Natural killer cell (primary cell): Measurements from ENCODE around the gene MCMBP. TPM values are rescaled to one million over a fixed set of nuclear protein-coding genes. Genes with fewer than 3 reads are reported as not detected.

Source experiments
- ATAC-seq, 3 donors: fragments of 150-1000 bp in 2 of 3; fragments of 200-7000 bp in 1 of 3; cut with Tn5 transposase; 1 replicate in 1 of 3; 2 replicates in 2 of 3; pipeline ENCODE4 v1.10.0; 2021; ENCODE audit warnings: mild to moderate bottlenecking in 2 of 3, moderate library complexity in 2 of 3
- DNase-seq, 2 donors: peaks; one replicate each; pipeline versions ENCODE4 v3.0.0 to v3.0.0-alpha.2; 2013 to 2021; ENCODE audit warnings: mixed read lengths in 1 of 2
- H3K27ac ChIP-seq: one replicate; pipeline ENCODE4 v1.5.1; 2013; ENCODE audit warnings: mild to moderate bottlenecking, low read length
- H3K27me3 ChIP-seq: one replicate; pipeline ENCODE4 v1.6.1; 2013; ENCODE audit warnings: low read length; ENCODE audit not compliant: control insufficient read depth, insufficient read depth
- H3K36me3 ChIP-seq: one replicate; pipeline ENCODE4 v1.6.1; 2013; ENCODE audit warnings: low read length; ENCODE audit not compliant: control insufficient read depth, insufficient read depth
- H3K4me1 ChIP-seq: one replicate; pipeline ENCODE4 v1.6.1; 2013; ENCODE audit warnings: low read length; ENCODE audit not compliant: control insufficient read depth, insufficient read depth
- H3K4me3 ChIP-seq: one replicate; pipeline ENCODE4 v1.5.1; 2013; ENCODE audit warnings: low read length
- H3K9me3 ChIP-seq: one replicate; pipeline ENCODE4 v1.6.1; 2013; ENCODE audit warnings: low read length; ENCODE audit not compliant: control insufficient read depth, insufficient read depth
- H3K27ac Mint-ChIP-seq, 2 donors: one replicate each; pipeline ENCODE4 v1.8.0; 2022; ENCODE audit warnings: mild to moderate bottlenecking in 2 of 2, mixed read lengths in 2 of 2, moderate library complexity in 1 of 2
- H3K27me3 Mint-ChIP-seq, 2 donors: one replicate each; pipeline ENCODE4 v1.8.0; 2022; ENCODE audit warnings: low read depth in 2 of 2, mixed read lengths in 2 of 2
- H3K36me3 Mint-ChIP-seq: one replicate; pipeline ENCODE4 v1.8.0; 2022; ENCODE audit warnings: mixed read lengths
- H3K4me1 Mint-ChIP-seq, 2 donors: one replicate each; pipeline ENCODE4 v1.8.0; 2022; ENCODE audit warnings: mixed read lengths in 2 of 2
- H3K4me3 Mint-ChIP-seq: one replicate; pipeline ENCODE4 v1.8.0; 2022; ENCODE audit warnings: mild to moderate bottlenecking, moderate library complexity, mixed read lengths
- H3K9me3 Mint-ChIP-seq, 2 donors: one replicate each; pipeline ENCODE4 v1.8.0; 2022; ENCODE audit warnings: mixed read lengths in 2 of 2
- CTCF ChIP-seq: fragments of 200-600 bp; IDR thresholded peaks from one replicate; pipeline ENCODE4 v1.8.0; 2022; ENCODE audit warnings: antibody characterized with exemption
- WGBS: methylation state at CpG from one replicate; pipeline ENCODE4 v1.1.7; 2013; ENCODE audit warnings: missing lambda C conversion rate; ENCODE audit not compliant: insufficient coverage; 5-methylcytosine and 5-hydroxymethylcytosine counted together
- intact Hi-C: fragments of 100-400 bp; cut with micrococcal nuclease; formaldehyde crosslinking; loops from one replicate; pipeline ENCODE4 v1.14.2; 2022
- total RNA-seq, 4 donors: library from RNA; stranded (reverse); fragments of 120-200 nt in 1 of 4; gene quantifications; one replicate each; pipeline versions ENCODE4 v1.2.3 to v1.2.4, GENCODE V29; 2013 to 2022

Gene MCMBP
- total RNA-seq, 3 donors from 2014 or later (not counting 1 experiment from before 2014, with no cell fraction given), result 26.4 to 39.2 (median 28.6) TPM

- no peak for ATAC-seq
- H3K36me3 Mint-ChIP-seq, result peaks cover 18% of the 10 kb centered on the region
- no peaks in the 10 kb centered on the region for H3K9me3 Mint-ChIP-seq
- no peak overlapping the region for H3K4me3 ChIP-seq
- no peaks in the 10 kb centered on the region for H3K9me3 ChIP-seq
- no peaks in the 10 kb centered on the region for H3K4me1 Mint-ChIP-seq
- WGBS, result 98% methylated on average over 6 of the region's 6 CpGs
- H3K27ac ChIP-seq, result no peak overlapping the region
- intact Hi-C loops, result no loop called here
- H3K27me3 Mint-ChIP-seq, result no peaks in the 10 kb centered on the region
- H3K36me3 ChIP-seq, result peaks cover 66% of the 10 kb centered on the region
- peak overlapping the region in 1 of 2 donors; percentile 24 for H3K27ac Mint-ChIP-seq
- H3K4me1 ChIP-seq, result no peaks in the 10 kb centered on the region
- no peak for TF ChIP-seq CTCF
- DNase-seq, result no peak
- H3K27me3 ChIP-seq, result no peaks in the 10 kb centered on the region
- no peak overlapping the region for H3K4me3 Mint-ChIP-seq
These were observed 19.8 kb downstream of the MCMBP start for GRCh38 chr10:119852822-119853221.

- H3K36me3 ChIP-seq, result peaks cover 67% of the 10 kb centered on the region
- no peaks in the 10 kb centered on the region for H3K27me3 Mint-ChIP-seq
- TF ChIP-seq CTCF, result no peak
- no peak overlapping the region for H3K4me3 Mint-ChIP-seq
- WGBS, result 100% methylated on average over 1 of the region's 6 CpGs
- ATAC-seq, result no peak
- H3K4me1 Mint-ChIP-seq, result no peaks in the 10 kb centered on the region
- H3K27ac Mint-ChIP-seq, result peak overlapping the region in 1 of 2 donors; percentile 24
- intact Hi-C loops, result no loop called here
- H3K27me3 ChIP-seq, result no peaks in the 10 kb centered on the region
- no peak overlapping the region for H3K4me3 ChIP-seq
- H3K4me1 ChIP-seq, result no peaks in the 10 kb centered on the region
- no peaks in the 10 kb centered on the region for H3K9me3 ChIP-seq
- no peak for DNase-seq
- H3K27ac ChIP-seq, result no peak overlapping the region
- peaks cover 18% of the 10 kb centered on the region for H3K36me3 Mint-ChIP-seq
- no peaks in the 10 kb centered on the region for H3K9me3 Mint-ChIP-seq
These were observed 20.4 kb downstream of the MCMBP start for GRCh38 chr10:119852277-119852676.

DNA sequence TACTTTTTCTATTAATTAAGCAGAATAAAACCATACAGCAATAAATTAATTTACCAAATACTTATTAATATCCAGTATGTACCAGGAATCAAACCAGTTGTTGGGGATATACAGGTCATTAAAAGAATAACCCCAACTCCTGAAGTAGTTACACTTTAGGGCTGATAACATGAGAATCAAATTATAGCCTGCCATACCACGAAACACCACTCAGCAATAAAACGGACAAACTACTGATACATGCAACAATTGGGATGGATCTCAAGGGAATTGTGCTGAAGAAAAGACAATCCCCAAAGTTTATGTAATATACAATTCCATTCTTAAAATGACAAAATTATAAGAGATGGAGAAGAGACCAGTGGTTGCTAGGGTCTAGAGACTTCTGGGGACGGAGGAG, 22.7 kb downstream of the MCMBP start:
- Mint-ChIP-seq H3K36me3 (peaks cover 23% of the 10 kb centered on the region), H3K4me1 (no peaks in the 10 kb centered on the region), H3K4me3 (no peak overlapping the region), H3K27ac (peak overlapping the region in 1 of 2 donors; percentile 55), H3K27me3 (no peaks in the 10 kb centered on the region), H3K9me3 (no peaks in the 10 kb centered on the region)
- no peak for TF ChIP-seq CTCF
- whole genome bisulfite sequencing, result 96% methylated on average over 1 of the region's 3 CpGs
- Histone ChIP-seq H3K27ac (no peak overlapping the region), H3K4me3 (no peak overlapping the region), H3K36me3 (peaks cover 74% of the 10 kb centered on the region), H3K27me3 (no peaks in the 10 kb centered on the region), H3K4me1 (no peaks in the 10 kb centered on the region), H3K9me3 (no peaks in the 10 kb centered on the region)
- intact Hi-C loops, result no loop called here
- DNase-seq, result no peak
- no peak for ATAC-seq

DNA sequence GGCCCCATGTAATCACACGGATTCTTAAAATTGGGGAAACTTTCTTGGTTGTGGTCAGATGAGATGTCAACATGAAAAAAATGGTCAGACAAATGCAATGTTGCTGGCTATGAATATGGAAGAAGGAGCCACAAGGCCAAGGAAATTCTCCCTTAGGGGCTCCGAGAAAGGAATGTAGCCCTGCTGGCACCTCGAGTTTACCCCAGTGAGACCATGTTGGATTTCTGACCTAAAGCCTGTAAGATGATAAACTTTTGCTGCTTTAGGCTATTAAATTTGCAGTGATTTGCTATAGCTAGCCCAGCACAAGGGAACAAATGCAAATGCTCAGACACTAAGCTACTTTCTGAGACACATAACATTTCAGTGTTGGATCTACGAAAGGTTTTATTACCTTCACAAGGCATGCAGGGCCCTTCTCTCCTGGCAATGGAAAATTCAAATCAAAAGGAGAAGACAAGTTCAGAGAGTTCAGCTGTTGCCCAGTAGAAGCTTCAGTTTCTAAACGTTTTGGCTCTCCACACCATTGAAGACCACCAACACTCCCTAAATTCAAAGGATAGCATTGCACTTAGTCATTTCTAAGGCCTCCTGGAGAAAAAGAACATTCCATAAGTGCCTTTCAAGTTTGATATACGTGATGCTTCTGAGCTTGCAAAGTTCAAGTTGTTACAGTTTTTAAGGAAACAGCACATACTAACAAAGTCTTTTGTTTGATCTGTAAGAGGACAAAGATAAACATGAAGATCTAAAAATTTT, 23.4 kb downstream of the MCMBP start:
- H3K4me1 ChIP-seq, result no peaks in the 10 kb centered on the region
- peak overlapping the region in 1 of 2 donors; percentile 22 for H3K27ac Mint-ChIP-seq
- no peak overlapping the region for H3K4me3 ChIP-seq
- no peaks in the 10 kb centered on the region for H3K27me3 ChIP-seq
- H3K36me3 ChIP-seq, result peaks cover 80% of the 10 kb centered on the region
- DNase-seq (no peak), ATAC-seq (no peak)
- H3K27me3 Mint-ChIP-seq, result no peaks in the 10 kb centered on the region
- TF ChIP-seq CTCF, result no peak
- H3K4me1 Mint-ChIP-seq, result no peaks in the 10 kb centered on the region
- peaks cover 20% of the 10 kb centered on the region for H3K36me3 Mint-ChIP-seq
- intact Hi-C loops, result no loop called here
- no peak overlapping the region for H3K27ac ChIP-seq
- 91% methylated on average over 6 of the region's 6 CpGs for WGBS
- no peak overlapping the region for H3K4me3 Mint-ChIP-seq
- no peaks in the 10 kb centered on the region for H3K9me3 ChIP-seq
- no peaks in the 10 kb centered on the region for H3K9me3 Mint-ChIP-seq
